Hepatic stellate cell (primary cell): ENCODE data around the gene IL15RA.
A peak's percentile ranks its signal among the peaks of the same experiment; 100 is the strongest.
"Not testable (repeated sequence)": the region's sequence is repeated elsewhere in the genome, so short reads cannot be mapped to it uniquely, and the experiment has no call there.

ENCODE experiments used
- DNase-seq: peaks from one replicate; pipeline ENCODE4 v3.0.0; 2011; ENCODE audit warnings: low spot score

The IL15RA gene

GRCh38 chr10:5968681-5969453 lies 8.5 kb downstream of the IL15RA start:
- no peak for DNase-seq

- no peak for DNase-seq
Measured at GRCh38 chr10:5968037-5968680, 9.2 kb downstream of the IL15RA start.

GRCh38 chr10:5965266-5965665 lies 12.1 kb downstream of the IL15RA start:
- DNase-seq, result no peak

GRCh38 chr10:5964736-5965135 lies 12.6 kb downstream of the IL15RA start:
- DNase-seq, result no peak

- no peak for DNase-seq
Measured at GRCh38 chr10:5963591-5963990, 13.8 kb downstream of the IL15RA start.

GRCh38 chr10:5963071-5963470 lies 14.3 kb downstream of the IL15RA start:
- no peak for DNase-seq

GRCh38 chr10:5962358-5962940 lies 14.9 kb downstream of the IL15RA start:
- DNase-seq, result not testable (repeated sequence)

- no peak for DNase-seq
Measured at GRCh38 chr10:5961405-5962100, 15.8 kb downstream of the IL15RA start.

GRCh38 chr10:5960973-5961275 lies 16.4 kb downstream of the IL15RA start:
- not testable (repeated sequence) for DNase-seq

GRCh38 chr10:5960070-5960972 lies 17.0 kb downstream of the IL15RA start:
- peak; percentile 55 for DNase-seq

GRCh38 chr10:5959581-5960069 lies 17.7 kb downstream of the IL15RA start:
- DNase-seq, result no peak

GRCh38 chr10:5959142-5959541 lies 18.2 kb downstream of the IL15RA start:
- no peak for DNase-seq

- DNase-seq, result no peak
Measured at GRCh38 chr10:5958675-5959074, 18.7 kb downstream of the IL15RA start.

GRCh38 chr10:5958077-5958476 lies 19.3 kb downstream of the IL15RA start:
- DNase-seq, result peak; percentile 70

GRCh38 chr10:5956146-5956936 lies 21.0 kb downstream of the IL15RA start:
- no peak for DNase-seq

- DNase-seq, result no peak
Measured at GRCh38 chr10:5953676-5954075, 23.7 kb downstream of the IL15RA start.

GRCh38 chr10:5952731-5953385 lies 24.5 kb downstream of the IL15RA start:
- no peak for DNase-seq

GRCh38 chr10:5951721-5952407 lies 25.5 kb downstream of the IL15RA start:
- no peak for DNase-seq

- DNase-seq, result no peak
Measured at GRCh38 chr10:5951167-5951711, 26.1 kb downstream of the IL15RA start.
